Measurements from ENCODE around the gene CHN2.
A peak's percentile ranks its signal among the peaks of the same experiment; 100 is the strongest.

Gene CHN2

DNA sequence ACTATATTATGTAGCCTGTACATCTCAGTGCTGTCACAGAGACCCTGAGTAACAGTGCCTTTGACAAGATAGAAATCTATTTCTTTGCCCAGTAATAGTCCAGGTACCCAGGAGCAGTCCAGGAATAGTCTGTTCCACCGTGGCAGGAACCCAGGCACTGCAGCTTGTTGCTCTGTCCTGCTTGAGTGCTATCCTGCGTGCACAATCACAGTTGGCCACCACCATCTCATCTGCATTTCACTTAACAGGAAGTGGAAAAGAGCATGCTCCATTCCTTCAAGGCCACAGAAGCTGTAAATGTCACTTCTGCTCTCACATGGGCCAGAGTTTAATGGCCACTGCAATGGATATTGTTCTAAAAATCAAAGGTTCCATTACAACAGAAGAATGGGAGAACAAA is 307.6 kb downstream of the CHN2 start:
- no peak overlapping the region for H3K4me3 ChIP-seq (ENCODE audit: low read depth, low read length)
- DNase-seq (ENCODE audit: low read depth), result no peak
- TF ChIP-seq, protein P1, sequence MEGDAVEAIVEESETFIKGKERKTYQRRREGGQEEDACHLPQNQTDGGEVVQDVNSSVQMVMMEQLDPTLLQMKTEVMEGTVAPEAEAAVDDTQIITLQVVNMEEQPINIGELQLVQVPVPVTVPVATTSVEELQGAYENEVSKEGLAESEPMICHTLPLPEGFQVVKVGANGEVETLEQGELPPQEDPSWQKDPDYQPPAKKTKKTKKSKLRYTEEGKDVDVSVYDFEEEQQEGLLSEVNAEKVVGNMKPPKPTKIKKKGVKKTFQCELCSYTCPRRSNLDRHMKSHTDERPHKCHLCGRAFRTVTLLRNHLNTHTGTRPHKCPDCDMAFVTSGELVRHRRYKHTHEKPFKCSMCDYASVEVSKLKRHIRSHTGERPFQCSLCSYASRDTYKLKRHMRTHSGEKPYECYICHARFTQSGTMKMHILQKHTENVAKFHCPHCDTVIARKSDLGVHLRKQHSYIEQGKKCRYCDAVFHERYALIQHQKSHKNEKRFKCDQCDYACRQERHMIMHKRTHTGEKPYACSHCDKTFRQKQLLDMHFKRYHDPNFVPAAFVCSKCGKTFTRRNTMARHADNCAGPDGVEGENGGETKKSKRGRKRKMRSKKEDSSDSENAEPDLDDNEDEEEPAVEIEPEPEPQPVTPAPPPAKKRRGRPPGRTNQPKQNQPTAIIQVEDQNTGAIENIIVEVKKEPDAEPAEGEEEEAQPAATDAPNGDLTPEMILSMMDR (IDR thresholded peaks at IDR 0.05; ENCODE audit: control insufficient read depth, extremely low read depth, insufficient read depth), result no peak

DNA sequence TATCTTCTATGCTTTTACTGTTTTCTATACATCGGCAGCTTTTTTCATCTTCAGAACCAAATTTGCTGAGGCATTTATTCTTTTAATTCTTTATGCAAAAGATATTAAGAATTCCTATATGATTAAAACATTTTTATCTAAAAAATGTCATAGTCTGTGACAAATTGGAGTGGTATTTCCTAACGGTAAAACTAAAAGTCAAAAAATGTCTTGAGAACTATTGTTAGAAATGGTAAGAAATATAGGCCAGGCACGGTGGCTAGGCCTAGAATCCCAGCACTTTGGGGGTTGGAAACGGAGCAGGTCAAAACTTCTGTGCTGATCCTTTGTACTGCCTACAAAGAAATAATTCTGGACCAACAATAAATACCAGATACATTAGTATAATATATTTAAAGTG is 311.4 kb downstream of the CHN2 start:
- DNase-seq (ENCODE audit: low read depth), result no peak
- TF ChIP-seq, protein P1 (IDR thresholded peaks at IDR 0.05; ENCODE audit: control insufficient read depth, extremely low read depth, insufficient read depth), result no peak
- no peak overlapping the region for H3K4me3 ChIP-seq (ENCODE audit: low read depth, low read length)

DNA sequence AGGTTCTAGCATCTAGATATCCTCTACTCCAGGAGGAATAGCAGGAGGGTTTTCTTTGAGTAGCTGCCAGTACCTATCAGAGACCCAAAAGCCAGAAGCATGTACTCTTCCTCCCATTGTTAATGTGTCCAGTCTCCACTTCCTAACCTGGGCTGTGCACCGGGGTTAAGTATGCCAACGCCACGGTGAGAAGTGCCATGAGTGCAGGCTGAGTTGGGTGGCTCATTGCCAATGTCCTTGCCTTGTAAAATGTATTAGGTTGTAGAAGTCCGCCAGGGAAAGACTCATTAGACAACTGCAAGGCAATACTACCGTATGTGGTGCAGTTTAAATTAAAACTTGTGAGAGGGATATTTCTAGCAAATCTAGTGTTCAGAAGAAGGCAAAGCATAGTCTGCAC is 314.0 kb downstream of the CHN2 start:
- TF ChIP-seq, protein P1 (IDR thresholded peaks at IDR 0.05; ENCODE audit: control insufficient read depth, extremely low read depth, insufficient read depth), result no peak
- peak; percentile 55 for DNase-seq (ENCODE audit: low read depth)
- no peak overlapping the region for H3K4me3 ChIP-seq (ENCODE audit: low read depth, low read length)

- H3K4me3 ChIP-seq (ENCODE audit: low read depth, low read length), result no peak overlapping the region
- TF ChIP-seq, protein P1 (IDR thresholded peaks at IDR 0.05; ENCODE audit: control insufficient read depth, extremely low read depth, insufficient read depth), result no peak
These were observed 315.5 kb downstream of the CHN2 start for GRCh38 chr7:29510028-29510427.

DNA sequence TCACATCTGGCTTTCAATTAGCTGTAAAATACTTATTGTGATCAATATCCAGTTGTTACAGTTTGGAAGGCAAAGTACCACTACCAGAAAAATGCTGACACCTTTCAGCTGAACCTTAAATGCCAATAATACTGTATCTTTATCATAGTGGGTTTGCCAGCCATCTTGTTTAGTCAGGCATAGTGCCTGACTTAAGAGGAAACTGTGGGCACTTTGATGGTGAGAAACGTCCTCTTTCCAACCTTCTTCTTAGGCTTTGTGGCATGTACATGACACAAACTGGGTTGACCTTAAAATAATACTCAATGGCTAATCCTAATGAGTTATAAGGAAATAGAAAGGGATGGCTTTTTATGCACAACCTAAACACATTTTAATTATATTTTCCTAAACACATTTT is 316.8 kb downstream of the CHN2 start:
- no peak for DNase-seq (ENCODE audit: low read depth)
- H3K4me3 ChIP-seq (ENCODE audit: low read depth, low read length), result no peak overlapping the region
- TF ChIP-seq, protein P1 (IDR thresholded peaks at IDR 0.05; ENCODE audit: control insufficient read depth, extremely low read depth, insufficient read depth), result no peak

More at GRCh38 chr7:29510028-29510427, 315.5 kb downstream of the CHN2 start:
- no peak for DNase-seq (ENCODE audit: low read depth)

- DNase-seq (ENCODE audit: low read depth), result no peak
- TF ChIP-seq, protein P1 (IDR thresholded peaks at IDR 0.05; ENCODE audit: control insufficient read depth, extremely low read depth, insufficient read depth), result no peak
- H3K4me3 ChIP-seq (ENCODE audit: low read depth, low read length), result no peak overlapping the region
These were observed 317.3 kb downstream of the CHN2 start for GRCh38 chr7:29511851-29512250.

DNA sequence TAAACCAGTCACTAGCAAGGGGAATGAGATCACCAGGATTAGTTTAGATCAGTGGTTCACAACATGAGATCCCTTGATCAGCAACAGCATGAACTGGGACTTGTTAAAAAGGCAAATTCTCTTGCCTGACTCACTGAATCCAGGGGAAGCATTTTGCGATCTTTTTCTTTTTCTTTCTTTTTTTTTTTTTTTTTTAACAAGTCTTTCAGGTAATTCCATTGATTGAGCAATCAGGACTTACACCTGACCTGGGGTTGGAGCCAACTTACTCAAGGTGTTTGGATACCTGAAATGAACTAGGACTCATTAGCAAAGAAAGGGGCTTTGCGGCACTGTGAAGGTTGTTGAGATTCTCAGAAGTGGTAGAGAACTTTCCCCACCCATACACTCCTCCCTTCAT is 321.9 kb downstream of the CHN2 start:
- TF ChIP-seq, protein P1 (IDR thresholded peaks at IDR 0.05; ENCODE audit: control insufficient read depth, extremely low read depth, insufficient read depth), result no peak
- no peak for DNase-seq (ENCODE audit: low read depth)
- no peak overlapping the region for H3K4me3 ChIP-seq (ENCODE audit: low read depth, low read length)

Measured in LNCaP clone FGC (cell line).